ENCODE measurements around the gene SGSH. TPM values are rescaled to one million over a fixed set of nuclear protein-coding genes. Genes with fewer than 3 reads are reported as not detected.
"Not testable (repeated sequence)": the region's sequence is repeated elsewhere in the genome, so short reads cannot be mapped to it uniquely, and the experiment has no call there.

SGSH gene
- total RNA-seq, 1 donor from 2014 or later: 7.2 TPM

- Histone ChIP-seq H3K27ac (no peak overlapping the region), H3K36me3 (no peaks in the 10 kb centered on the region), H2AFZ (replicated peaks) (no peak overlapping the region), H3K9ac (peak overlapping the region; percentile 32), H3K4me3 (no peak overlapping the region), H4K20me1 (ENCODE audit: low read depth) (no peaks in the 10 kb centered on the region), H3K27me3 (no peaks in the 10 kb centered on the region), H3K9me3 (ENCODE audit: low read depth) (no peaks in the 10 kb centered on the region), H3K79me2 (ENCODE audit: low read depth) (no peaks in the 10 kb centered on the region), H3K4me2 (no peak overlapping the region), H3F3A (ENCODE audit: low read depth) (no peaks in the 10 kb centered on the region), H3K4me1 (no peaks in the 10 kb centered on the region)
- no peaks in the 10 kb centered on the region for H3K4me1 Mint-ChIP-seq
- no peak for TF ChIP-seq EZH2 (IDR thresholded peaks at IDR 0.05)
- TF ChIP-seq EZH2phosphoT487 (IDR thresholded peaks at IDR 0.05): no peak
- TF ChIP-seq, protein P1, sequence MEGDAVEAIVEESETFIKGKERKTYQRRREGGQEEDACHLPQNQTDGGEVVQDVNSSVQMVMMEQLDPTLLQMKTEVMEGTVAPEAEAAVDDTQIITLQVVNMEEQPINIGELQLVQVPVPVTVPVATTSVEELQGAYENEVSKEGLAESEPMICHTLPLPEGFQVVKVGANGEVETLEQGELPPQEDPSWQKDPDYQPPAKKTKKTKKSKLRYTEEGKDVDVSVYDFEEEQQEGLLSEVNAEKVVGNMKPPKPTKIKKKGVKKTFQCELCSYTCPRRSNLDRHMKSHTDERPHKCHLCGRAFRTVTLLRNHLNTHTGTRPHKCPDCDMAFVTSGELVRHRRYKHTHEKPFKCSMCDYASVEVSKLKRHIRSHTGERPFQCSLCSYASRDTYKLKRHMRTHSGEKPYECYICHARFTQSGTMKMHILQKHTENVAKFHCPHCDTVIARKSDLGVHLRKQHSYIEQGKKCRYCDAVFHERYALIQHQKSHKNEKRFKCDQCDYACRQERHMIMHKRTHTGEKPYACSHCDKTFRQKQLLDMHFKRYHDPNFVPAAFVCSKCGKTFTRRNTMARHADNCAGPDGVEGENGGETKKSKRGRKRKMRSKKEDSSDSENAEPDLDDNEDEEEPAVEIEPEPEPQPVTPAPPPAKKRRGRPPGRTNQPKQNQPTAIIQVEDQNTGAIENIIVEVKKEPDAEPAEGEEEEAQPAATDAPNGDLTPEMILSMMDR (IDR thresholded peaks at IDR 0.05): no peak
- no peaks in the 10 kb centered on the region for H3K36me3 Mint-ChIP-seq
- H3K9me3 Mint-ChIP-seq: no peaks in the 10 kb centered on the region
- peaks cover 4% of the 10 kb centered on the region for H3K27me3 Mint-ChIP-seq (ENCODE audit: insufficient read depth, low read depth)
- DNase-seq (ENCODE audit: low spot score): no peak
- no peak overlapping the region for H3K4me3 Mint-ChIP-seq
- no peak overlapping the region for H3K27ac Mint-ChIP-seq
Measured at GRCh38 chr17:80203471-80203963, 16.6 kb downstream of the SGSH start.

- no peaks in the 10 kb centered on the region for H3K9me3 ChIP-seq (ENCODE audit: low read depth)
- H3K36me3 ChIP-seq: no peaks in the 10 kb centered on the region
- H4K20me1 ChIP-seq (ENCODE audit: low read depth): no peaks in the 10 kb centered on the region
- TF ChIP-seq EZH2 (IDR thresholded peaks at IDR 0.05): no peak
- no peak for TF ChIP-seq EZH2phosphoT487 (IDR thresholded peaks at IDR 0.05)
- TF ChIP-seq, protein P1 (IDR thresholded peaks at IDR 0.05): no peak
- H3K4me1 Mint-ChIP-seq: peaks cover 7% of the 10 kb centered on the region
- peaks cover 4% of the 10 kb centered on the region for H3K27me3 Mint-ChIP-seq (ENCODE audit: insufficient read depth, low read depth)
- H3K9ac ChIP-seq: no peak overlapping the region
- no peak overlapping the region for H3K27ac ChIP-seq
- H3K27ac Mint-ChIP-seq: no peak overlapping the region
- H2AFZ ChIP-seq (replicated peaks): no peak overlapping the region
- no peaks in the 10 kb centered on the region for H3K9me3 Mint-ChIP-seq
- no peak for DNase-seq (ENCODE audit: low spot score)
- H3K27me3 ChIP-seq: no peaks in the 10 kb centered on the region
- no peak overlapping the region for H3K4me3 ChIP-seq
- H3K36me3 Mint-ChIP-seq: no peaks in the 10 kb centered on the region
- no peaks in the 10 kb centered on the region for H3K79me2 ChIP-seq (ENCODE audit: low read depth)
- no peak overlapping the region for H3K4me2 ChIP-seq
- no peak overlapping the region for H3K4me3 Mint-ChIP-seq
- no peaks in the 10 kb centered on the region for H3K4me1 ChIP-seq
- no peaks in the 10 kb centered on the region for H3F3A ChIP-seq (ENCODE audit: low read depth)
Measured at GRCh38 chr17:80202197-80202596, 17.9 kb downstream of the SGSH start.

DNA sequence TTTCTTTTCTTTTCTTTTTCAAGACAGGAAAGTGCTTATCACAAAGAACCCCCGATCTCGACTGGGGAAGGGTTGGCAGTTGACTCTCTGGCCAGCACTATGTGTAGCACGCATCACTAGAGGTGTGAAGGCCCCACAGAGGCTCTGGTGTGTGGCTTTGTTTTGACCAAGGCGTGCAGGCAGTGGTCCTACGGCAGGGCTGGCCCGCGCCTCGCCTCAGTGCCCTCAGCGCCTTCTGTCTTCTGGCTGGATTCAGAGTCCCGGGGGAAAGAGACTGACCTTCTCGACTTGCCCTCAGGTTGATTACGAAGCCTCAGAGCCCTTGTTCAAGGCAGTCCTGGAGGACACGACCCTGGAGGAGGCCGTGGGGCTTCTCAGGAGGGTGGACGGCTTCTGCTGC, 18.7 kb downstream of the SGSH start:
- Histone ChIP-seq H3K79me2 (ENCODE audit: low read depth) (no peaks in the 10 kb centered on the region), H3K9ac (no peak overlapping the region), H3K36me3 (no peaks in the 10 kb centered on the region), H2AFZ (replicated peaks) (no peak overlapping the region), H3K4me2 (no peak overlapping the region), H3K9me3 (ENCODE audit: low read depth) (no peaks in the 10 kb centered on the region), H4K20me1 (ENCODE audit: low read depth) (no peaks in the 10 kb centered on the region), H3F3A (ENCODE audit: low read depth) (peaks cover 2% of the 10 kb centered on the region), H3K27me3 (no peaks in the 10 kb centered on the region), H3K27ac (no peak overlapping the region), H3K4me3 (no peak overlapping the region), H3K4me1 (no peaks in the 10 kb centered on the region)
- Mint-ChIP-seq H3K4me1 (peaks cover 7% of the 10 kb centered on the region), H3K27ac (no peak overlapping the region), H3K4me3 (no peak overlapping the region), H3K27me3 (ENCODE audit: insufficient read depth, low read depth) (no peaks in the 10 kb centered on the region), H3K9me3 (no peaks in the 10 kb centered on the region), H3K36me3 (no peaks in the 10 kb centered on the region)
- no peak for TF ChIP-seq EZH2 (IDR thresholded peaks at IDR 0.05)
- no peak for DNase-seq (ENCODE audit: low spot score)

GRCh38 chr17:80199295-80199694, 20.8 kb downstream of the SGSH start:
- not testable (repeated sequence) for H3K4me1 ChIP-seq; H2AFZ ChIP-seq (replicated peaks); H3K9me3 ChIP-seq (ENCODE audit: low read depth); H3K36me3 ChIP-seq; H3K27ac Mint-ChIP-seq; H3F3A ChIP-seq (ENCODE audit: low read depth); H3K79me2 ChIP-seq (ENCODE audit: low read depth); H3K36me3 Mint-ChIP-seq; H3K4me2 ChIP-seq; H3K9ac ChIP-seq; H4K20me1 ChIP-seq (ENCODE audit: low read depth); H3K27me3 ChIP-seq; H3K4me1 Mint-ChIP-seq; H3K9me3 Mint-ChIP-seq; H3K27me3 Mint-ChIP-seq (ENCODE audit: insufficient read depth, low read depth); DNase-seq (ENCODE audit: low spot score); H3K4me3 ChIP-seq; H3K27ac ChIP-seq; H3K4me3 Mint-ChIP-seq

All from neural progenitor cell (in vitro differentiated cells).